Measurements from ENCODE around the gene ZC3H18. TPM values are rescaled to one million over a fixed set of nuclear protein-coding genes. Genes with fewer than 3 reads are reported as not detected.

Gene ZC3H18
- total and polyA plus RNA-seq, 2 of the 4 experiments (the other 2 are of a cell fraction) = 3.4 to 21.3 TPM

- TF ChIP-seq RFX5 (IDR thresholded peaks at IDR 0.05; ENCODE audit: low read depth, low read length) = no peak
Observed at GRCh38 chr16:88647178-88648070, 77.2 kb downstream of the ZC3H18 start (continued).

GRCh38 chr16:88649195-88649923 lies 79.2 kb downstream of the ZC3H18 start:
- Histone ChIP-seq H4K5ac (ENCODE audit: low read depth, low read length) (no peak overlapping the region), H3K79me1 (ENCODE audit: low read depth in 1 of 2, low read length in 2 of 2) (peaks cover 0 to 20% of the 10 kb centered on the region in 2 experiments; a peak in 1 of 4 replicates), H3K18ac (ENCODE audit: low read depth, low read length) (no peak overlapping the region), H3K27me3 (ENCODE audit: control insufficient read depth, insufficient read depth, low read length) (no peaks in the 10 kb centered on the region), H2AFZ (replicated peaks; ENCODE audit: low read length, poor library complexity) (no peak overlapping the region), H4K8ac (ENCODE audit: low read depth in 2 of 2, low read length in 2 of 2) (no peak overlapping the region), H3K9me1 (ENCODE audit: insufficient read depth, low read length) (no peaks in the 10 kb centered on the region), H4K20me1 (ENCODE audit: insufficient read depth, low read length) (peaks cover 3% of the 10 kb centered on the region), H3K4me2 (ENCODE audit: low read depth, low read length) (no peak overlapping the region; the same call in 1 of the 2 replicates), H3K56ac (ENCODE audit: extremely low read depth, insufficient read depth, low read length) (no peak overlapping the region), H3K14ac (replicated peaks; ENCODE audit: low read depth, low read length) (no peak overlapping the region), H3K27ac (ENCODE audit: insufficient read depth, low read length) (no peak overlapping the region), H2AK5ac (ENCODE audit: low read depth, low read length) (no peak overlapping the region), H3K23ac (ENCODE audit: low read depth, low read length) (no peak overlapping the region), H2BK120ac (ENCODE audit: low read depth, low read length) (no peak overlapping the region), H3K4ac (ENCODE audit: low read depth, low read length) (no peak overlapping the region), H3K4me3 (ENCODE audit: insufficient read depth, low read depth, low read length) (no peak overlapping the region), H3K4me1 (ENCODE audit: control insufficient read depth, insufficient read depth, low read length) (peaks cover 5% of the 10 kb centered on the region; the same call in 1 of the 2 replicates), H2BK20ac (ENCODE audit: low read depth, low read length) (no peak overlapping the region), H3K9me3 (ENCODE audit: control insufficient read depth, insufficient read depth, low read length) (no peaks in the 10 kb centered on the region), H2BK5ac (ENCODE audit: low read depth, low read length, poor library complexity, severe bottlenecking) (no peak overlapping the region), H2AK9ac (replicated peaks; ENCODE audit: low read depth, low read length, poor library complexity) (peak overlapping the region; percentile 97), H2BK15ac (ENCODE audit: low read depth, low read length) (no peak overlapping the region), H3K36me3 (ENCODE audit: control insufficient read depth, insufficient read depth, low read length) (peaks cover 2% of the 10 kb centered on the region), H3K9ac (ENCODE audit: low read depth, low read length) (no peak overlapping the region), H4K91ac (ENCODE audit: insufficient read depth, low read depth, low read length) (no peak overlapping the region)
- in situ Hi-C loops (cut with MboI; ENCODE audit: low sequenced_read_pairs) (no loop called here), intact Hi-C loops (cut with micrococcal nuclease) (no loop called here), dilution Hi-C loops (cut with HindIII; ENCODE audit: low sequenced_read_pairs, unreplicated experiment) (no loop called here)
- ChIA-PET CTCF (no interaction called here), POLR2A (ENCODE audit: unreplicated experiment) (no interaction called here)
- no TSS peak for BruUV-seq (replicated peaks)
- WGBS, 2 experiments (ENCODE audit: extremely low coverage in 2 of 2, insufficient read length in 1 of 2) = 84% methylated on average over 5 of the region's 20 CpGs; no CpG with 5 or more reads in 1 of the 2 experiments
- ATAC-seq (ENCODE audit: low read depth) = no peak
- no peak for DNase-seq
- no peak for TF ChIP-seq NFE2L2 (IDR thresholded peaks at IDR 0.05; ENCODE audit: low read depth, low read length)
- TF ChIP-seq USF2 (IDR thresholded peaks at IDR 0.05; ENCODE audit: low read depth, low read length) = no peak
- no peak for TF ChIP-seq MAZ (IDR thresholded peaks at IDR 0.05; ENCODE audit: borderline replicate concordance, low read depth, low read length)
- TF ChIP-seq ELK1 (IDR thresholded peaks at IDR 0.05; ENCODE audit: borderline replicate concordance, low read depth, low read length) = no peak
- TF ChIP-seq RAD21 (IDR thresholded peaks at IDR 0.05; ENCODE audit: low read length) = no peak
- TF ChIP-seq, protein P1, sequence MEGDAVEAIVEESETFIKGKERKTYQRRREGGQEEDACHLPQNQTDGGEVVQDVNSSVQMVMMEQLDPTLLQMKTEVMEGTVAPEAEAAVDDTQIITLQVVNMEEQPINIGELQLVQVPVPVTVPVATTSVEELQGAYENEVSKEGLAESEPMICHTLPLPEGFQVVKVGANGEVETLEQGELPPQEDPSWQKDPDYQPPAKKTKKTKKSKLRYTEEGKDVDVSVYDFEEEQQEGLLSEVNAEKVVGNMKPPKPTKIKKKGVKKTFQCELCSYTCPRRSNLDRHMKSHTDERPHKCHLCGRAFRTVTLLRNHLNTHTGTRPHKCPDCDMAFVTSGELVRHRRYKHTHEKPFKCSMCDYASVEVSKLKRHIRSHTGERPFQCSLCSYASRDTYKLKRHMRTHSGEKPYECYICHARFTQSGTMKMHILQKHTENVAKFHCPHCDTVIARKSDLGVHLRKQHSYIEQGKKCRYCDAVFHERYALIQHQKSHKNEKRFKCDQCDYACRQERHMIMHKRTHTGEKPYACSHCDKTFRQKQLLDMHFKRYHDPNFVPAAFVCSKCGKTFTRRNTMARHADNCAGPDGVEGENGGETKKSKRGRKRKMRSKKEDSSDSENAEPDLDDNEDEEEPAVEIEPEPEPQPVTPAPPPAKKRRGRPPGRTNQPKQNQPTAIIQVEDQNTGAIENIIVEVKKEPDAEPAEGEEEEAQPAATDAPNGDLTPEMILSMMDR (conservative IDR thresholded peaks at IDR 0.05; ENCODE audit: low read depth, low read length) = no peak
- TF ChIP-seq POLR2A (IDR thresholded peaks at IDR 0.05; ENCODE audit: low read depth, low read length) = no peak
- TF ChIP-seq MAFK (IDR thresholded peaks at IDR 0.05; ENCODE audit: low read depth, low read length) = no peak
- no peak for TF ChIP-seq BHLHE40 (IDR thresholded peaks at IDR 0.05; ENCODE audit: low read depth, low read length)
- no peak for TF ChIP-seq RCOR1 (IDR thresholded peaks at IDR 0.05; ENCODE audit: insufficient replicate concordance, low read length)
